HepG2 (cell line): ENCODE results near the gene TCEA3.

Experiments
- ATM ChIP-seq: fragments of 450-650 bp; IDR thresholded peaks from 2 replicates; pipeline ENCODE4 v1.7.1; 2017; ENCODE audit warnings: mild to moderate bottlenecking, borderline replicate concordance
- HDAC6 ChIP-seq: fragments of 200-600 bp; sonication (generic); IDR thresholded peaks from 2 replicates; pipeline ENCODE4 v1.7.0; 2017; ENCODE audit warnings: mild to moderate bottlenecking, antibody characterized with exemption, low read length, low read depth
- JUNB ChIP-seq: sonication (generic); formaldehyde crosslinking; IDR thresholded peaks from 2 replicates; pipeline ENCODE4 v1.8.0; 2022; ENCODE audit warnings: missing genetic modification reagents, mild to moderate bottlenecking, borderline replicate concordance
- NR1H2 ChIP-seq: sonication (generic); formaldehyde crosslinking; IDR thresholded peaks from 2 replicates; pipeline ENCODE4 v1.8.1; 2022; ENCODE audit warnings: low read depth, missing genetic modification reagents, borderline replicate concordance
- POLR2AphosphoS5 ChIP-seq: IDR thresholded peaks from 2 replicates; pipeline ENCODE4 v1.6.1; 2012; ENCODE audit warnings: low read depth, low read length
- RAD21 ChIP-seq: fragments of 450-650 bp; formaldehyde crosslinking; IDR thresholded peaks from 2 replicates; pipeline ENCODE4 v1.5.0; 2020; ENCODE audit warnings: mild to moderate bottlenecking
- ZNF274 ChIP-seq: sonication (generic); formaldehyde crosslinking; IDR thresholded peaks from 2 replicates; pipeline ENCODE4 v1.5.1; 2020; ENCODE audit warnings: mild to moderate bottlenecking, missing genetic modification reagents
- ZNF33A ChIP-seq: sonication (generic); formaldehyde crosslinking; IDR thresholded peaks from 2 replicates; pipeline ENCODE4 v1.5.1; 2020; ENCODE audit warnings: missing genetic modification reagents, mild to moderate bottlenecking, moderate library complexity, borderline replicate concordance
- ZNF446 ChIP-seq: sonication (generic); formaldehyde crosslinking; IDR thresholded peaks from 2 replicates; pipeline ENCODE4 v1.5.0; 2020; ENCODE audit warnings: mild to moderate bottlenecking, missing genetic modification reagents
- ZNF556 ChIP-seq: sonication (generic); formaldehyde crosslinking; IDR thresholded peaks from 2 replicates; pipeline ENCODE4 v1.4.0; 2020; ENCODE audit warnings: mild to moderate bottlenecking, missing genetic modification reagents, borderline replicate concordance
- TF ChIP-seq, protein P1 (sequence below), 2 experiments: sonication (generic) in 1 of 2; formaldehyde crosslinking in 1 of 2; IDR thresholded peaks; 2 replicates each; pipeline versions ENCODE4 v1.6.1 to v1.9.0; 2014 to 2022; ENCODE audit warnings: antibody characterized with exemption in 1 of 2, borderline replicate concordance in 1 of 2, inconsistent platforms in 1 of 2, low read depth in 1 of 2, missing genetic modification reagents in 1 of 2

DNA sequence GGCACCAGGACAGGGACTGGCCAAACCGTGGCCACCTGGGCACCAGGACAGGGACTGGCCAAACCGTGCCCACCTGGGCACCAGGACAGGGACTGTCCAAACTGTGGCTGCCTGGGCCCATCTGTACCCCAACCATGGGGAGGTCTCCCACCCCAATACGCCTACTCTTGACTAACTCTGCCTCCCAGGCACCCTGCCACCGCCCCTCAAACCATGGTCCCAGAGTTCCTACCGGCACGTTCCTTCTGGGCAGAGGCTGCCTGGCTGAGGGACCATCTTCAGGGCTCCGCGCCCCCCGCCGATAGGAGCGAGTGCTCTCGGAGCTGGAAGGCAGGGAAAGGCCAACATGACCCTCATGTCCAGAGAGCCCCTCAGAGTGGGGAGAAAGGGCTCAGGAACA lies 6.3 kb upstream of the TCEA3 start:
- TF ChIP-seq ZNF446 (no peak), ATM (no peak), HDAC6 (no peak), ZNF556 (CRISPR knock-in tag) (no peak), POLR2AphosphoS5 (no peak), ZNF274 (CRISPR knock-in tag) (no peak), NR1H2 (no peak), JUNB (no peak), RAD21 (CRISPR knock-in tag) (no peak), ZNF33A (no peak)
- TF ChIP-seq, protein P1, sequence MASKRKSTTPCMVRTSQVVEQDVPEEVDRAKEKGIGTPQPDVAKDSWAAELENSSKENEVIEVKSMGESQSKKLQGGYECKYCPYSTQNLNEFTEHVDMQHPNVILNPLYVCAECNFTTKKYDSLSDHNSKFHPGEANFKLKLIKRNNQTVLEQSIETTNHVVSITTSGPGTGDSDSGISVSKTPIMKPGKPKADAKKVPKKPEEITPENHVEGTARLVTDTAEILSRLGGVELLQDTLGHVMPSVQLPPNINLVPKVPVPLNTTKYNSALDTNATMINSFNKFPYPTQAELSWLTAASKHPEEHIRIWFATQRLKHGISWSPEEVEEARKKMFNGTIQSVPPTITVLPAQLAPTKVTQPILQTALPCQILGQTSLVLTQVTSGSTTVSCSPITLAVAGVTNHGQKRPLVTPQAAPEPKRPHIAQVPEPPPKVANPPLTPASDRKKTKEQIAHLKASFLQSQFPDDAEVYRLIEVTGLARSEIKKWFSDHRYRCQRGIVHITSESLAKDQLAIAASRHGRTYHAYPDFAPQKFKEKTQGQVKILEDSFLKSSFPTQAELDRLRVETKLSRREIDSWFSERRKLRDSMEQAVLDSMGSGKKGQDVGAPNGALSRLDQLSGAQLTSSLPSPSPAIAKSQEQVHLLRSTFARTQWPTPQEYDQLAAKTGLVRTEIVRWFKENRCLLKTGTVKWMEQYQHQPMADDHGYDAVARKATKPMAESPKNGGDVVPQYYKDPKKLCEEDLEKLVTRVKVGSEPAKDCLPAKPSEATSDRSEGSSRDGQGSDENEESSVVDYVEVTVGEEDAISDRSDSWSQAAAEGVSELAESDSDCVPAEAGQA (IDR thresholded peaks at IDR 0.05; ENCODE audit: low read depth): no peak
- TF ChIP-seq, protein P1 (CRISPR knock-in tag; IDR thresholded peaks at IDR 0.05; ENCODE audit: borderline replicate concordance): no peak
